GM12892 (cell line): ENCODE data around the gene THBD.

Source experiments
- POLR2A ChIP-seq: IDR thresholded peaks from 2 replicates; pipeline ENCODE4 v1.6.1; 2011; ENCODE audit warnings: low read depth, low read length, control low read depth
- POLR2AphosphoS5 ChIP-seq: IDR thresholded peaks from 2 replicates; pipeline ENCODE4 v1.6.1; 2011; ENCODE audit warnings: low read depth, low read length, control low read depth
- TAF1 ChIP-seq: IDR thresholded peaks from 2 replicates; pipeline ENCODE4 v1.6.1; 2011; ENCODE audit warnings: low read depth, mild to moderate bottlenecking, control low read depth, low read length, borderline replicate concordance

GRCh38 chr20:23008667-23009066 lies 40.8 kb downstream of the THBD start:
- no peak for TF ChIP-seq POLR2A
- TF ChIP-seq POLR2AphosphoS5: no peak
- TF ChIP-seq TAF1: no peak
